Aorta (tissue), 5 donors: ENCODE results near the gene GTPBP3. TPM values are rescaled to one million over a fixed set of nuclear protein-coding genes. Genes with fewer than 3 reads are reported as not detected.

Experiments used
- ATAC-seq: fragments of 200-7000 bp; cut with Tn5 transposase; one replicate; pipeline ENCODE4 v1.9.1; 2022; ENCODE audit warnings: moderate library complexity; ENCODE audit not compliant: low FRiP score
- DNase-seq, 2 donors: peaks; one replicate each; pipeline ENCODE4 v3.0.0-alpha.2; 2020
- H3K27ac ChIP-seq, 2 donors: one replicate each; pipeline ENCODE4 v1.5.1; 2013; ENCODE audit warnings: low read length in 2 of 2, mild to moderate bottlenecking in 2 of 2, moderate library complexity in 2 of 2, control low read depth in 1 of 2, inconsistent platforms in 1 of 2, low read depth in 1 of 2
- H3K27me3 ChIP-seq, 2 donors: one replicate each; pipeline ENCODE4 v1.6.1; 2013; ENCODE audit warnings: control low read depth in 1 of 2, low read length in 1 of 2, mild to moderate bottlenecking in 1 of 2, moderate library complexity in 1 of 2; ENCODE audit not compliant: insufficient read depth in 2 of 2, control insufficient read depth in 1 of 2
- H3K36me3 ChIP-seq, 2 donors: one replicate each; pipeline ENCODE4 v1.6.1; 2013; ENCODE audit warnings: control low read depth in 1 of 2, low read length in 1 of 2, mild to moderate bottlenecking in 1 of 2; ENCODE audit not compliant: insufficient read depth in 2 of 2, control insufficient read depth in 1 of 2
- H3K4me1 ChIP-seq, 2 donors: one replicate each; pipeline ENCODE4 v1.6.1; 2013; ENCODE audit warnings: low read length in 2 of 2, control low read depth in 1 of 2, mild to moderate bottlenecking in 1 of 2, moderate library complexity in 1 of 2; ENCODE audit not compliant: insufficient read depth in 2 of 2, control insufficient read depth in 1 of 2
- H3K4me3 ChIP-seq, 2 donors: one replicate each; pipeline ENCODE4 v1.5.1; 2013; ENCODE audit warnings: low read length in 2 of 2, control low read depth in 1 of 2, mild to moderate bottlenecking in 1 of 2
- H3K9me3 ChIP-seq: one replicate; pipeline ENCODE4 v1.6.1; 2013; ENCODE audit warnings: mild to moderate bottlenecking, low read length; ENCODE audit not compliant: control insufficient read depth
- WGBS, 2 donors: extraction: QIAGEN DNeasy Blood & Tissue Kit; methylation state at CpG; one replicate each; pipeline ENCODE4 v1.1.7; 2013; 5-methylcytosine and 5-hydroxymethylcytosine counted together
- intact Hi-C, 2 donors: fragments of 100-400 bp; cut with DNase I; formaldehyde crosslinking; loops; one replicate each; pipeline versions ENCODE4 v1.14.2 to v1.15.0; 2022
- polyA plus RNA-seq, 2 donors: library from polyadenylated mRNA; stranded (reverse); fragments of 200-250 nt; gene quantifications; one replicate each; pipeline ENCODE4 v1.2.3, GENCODE V29; 2013
- total RNA-seq, 2 donors: library from RNA; stranded (reverse); fragmentation: NEBNext Ultra II Directional; extraction: Animal tissue kit (Norgen Biotek cat#: 25700); gene quantifications; one replicate each; pipeline ENCODE4 v1.2.1, GENCODE V29; 2021
- donor health status: healthy with polysubstance abuse.
- donor health status: Bipolar disorder and iron deficiency.
- donor health status: DM: no; HTN: no; CAD: no.
- donor health status: DM: no; HTN: no; CAD: no.
- donor health status: DM: yes; HTN: yes; CAD: no.

The GTPBP3 gene
- total and polyA plus RNA-seq, 4 donors, result 3.4 to 32.2 (median 22.2) TPM

- ATAC-seq (peak; percentile 77), DNase-seq (peak; percentile 84 to 92)
- Histone ChIP-seq H3K36me3 (no peaks in the 10 kb centered on the region), H3K27ac (no peak overlapping the region), H3K4me3 (no peak overlapping the region), H3K9me3 (no peaks in the 10 kb centered on the region), H3K4me1 (no peaks in the 10 kb centered on the region), H3K27me3 (no peaks in the 10 kb centered on the region)
- intact Hi-C loops, result loop anchor here (1.0 to 10.0 kb wide), 3 partner anchors 40 to 311 kb away; partner anchors contain the start of genes HAUS8 (in 1 of the 2) and MYO9B (in 1 of the 2)
- 30 to 34% methylated on average over 20 of the region's 20 CpGs for WGBS, 2 donors
These were observed 48.7 kb downstream of the GTPBP3 start for GRCh38 chr19:17385878-17386611.

- 54 to 61% methylated on average over 1 of the region's 1 CpG for WGBS, 2 donors
- H3K27me3 ChIP-seq, result no peaks in the 10 kb centered on the region
- ATAC-seq (no peak), DNase-seq (no peak)
- H3K4me1 ChIP-seq, result no peaks in the 10 kb centered on the region
- no peak overlapping the region for H3K27ac ChIP-seq
- no peaks in the 10 kb centered on the region for H3K9me3 ChIP-seq
- no peaks in the 10 kb centered on the region for H3K36me3 ChIP-seq
- intact Hi-C loops, result loop anchor here in 1 of 2 donors (10.0 kb wide), 1 partner anchor 314 kb away; the partner anchor contains the start of genes HAUS8 and MYO9B
- no peak overlapping the region for H3K4me3 ChIP-seq
These were observed 51.9 kb downstream of the GTPBP3 start for GRCh38 chr19:17389288-17389687.

DNA sequence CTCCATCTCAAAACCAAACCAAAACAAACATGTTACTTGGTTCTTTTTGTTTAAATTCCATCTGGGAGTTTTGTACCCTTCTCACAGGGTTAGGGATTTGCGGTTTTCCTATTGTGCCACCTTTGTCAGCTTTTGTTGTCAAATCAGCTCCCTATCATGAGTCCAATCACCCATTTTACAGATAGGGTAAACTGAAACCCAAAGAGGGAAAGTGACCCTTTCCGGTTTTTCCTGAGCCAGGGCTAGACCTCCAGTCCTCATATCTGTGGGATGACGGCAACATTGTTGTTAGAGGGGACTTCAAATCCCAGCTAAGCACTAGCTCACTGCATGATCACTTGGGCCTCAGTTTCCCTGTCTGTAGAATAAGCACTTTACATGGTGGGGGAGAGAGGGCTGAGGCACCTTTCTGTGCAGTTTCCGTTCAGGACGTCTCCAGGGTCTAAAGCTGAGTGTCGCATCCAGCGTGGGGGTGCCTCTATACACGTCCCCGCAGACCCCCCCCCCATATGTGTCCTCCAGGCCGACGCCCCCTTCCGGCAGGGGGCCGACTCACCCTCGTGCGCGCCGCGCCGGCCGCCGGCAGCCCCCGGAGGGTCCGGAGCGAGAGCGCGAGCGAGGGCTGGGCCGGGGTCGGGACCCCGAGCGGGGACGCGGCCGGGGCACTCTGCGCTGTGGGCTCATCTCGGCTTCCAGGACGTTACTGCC lies 52.8 kb downstream of the GTPBP3 start:
- Histone ChIP-seq H3K27me3 (no peaks in the 10 kb centered on the region), H3K4me1 (no peaks in the 10 kb centered on the region), H3K4me3 (peak overlapping the region; percentile 27 to 58), H3K27ac (no peak overlapping the region), H3K9me3 (no peaks in the 10 kb centered on the region), H3K36me3 (no peaks in the 10 kb centered on the region)
- ATAC-seq, result no peak
- WGBS, 2 donors, result 8 to 14% methylated on average over 20 to 37 of the region's 37 CpGs
- no peak for DNase-seq
- intact Hi-C loops, result loop anchor here in 1 of 2 donors (5.0 to 10.0 kb wide), 2 partner anchors 88 to 315 kb away; partner anchors contain the start of genes ABHD8, HAUS8 and MYO9B

- no peaks in the 10 kb centered on the region for H3K4me1 ChIP-seq
- 0% methylated on average over 45 to 50 of the region's 50 CpGs for WGBS, 2 donors
- no peaks in the 10 kb centered on the region for H3K27me3 ChIP-seq
- intact Hi-C loops, result loop anchor here in 1 of 2 donors (5.0 kb wide), 1 partner anchor 89 kb away; the partner anchor contains the start of gene ABHD8
- DNase-seq (peak; percentile 96 to 98), ATAC-seq (peak; percentile 97)
- H3K9me3 ChIP-seq, result no peaks in the 10 kb centered on the region
- H3K4me3 ChIP-seq, result peak overlapping the region; percentile 27 to 58
- no peaks in the 10 kb centered on the region for H3K36me3 ChIP-seq
- no peak overlapping the region for H3K27ac ChIP-seq
These were observed 53.5 kb downstream of the GTPBP3 start for GRCh38 chr19:17390665-17391370.

- ATAC-seq (no peak), DNase-seq (peak in 1 of 2 donors; percentile 56)
- 16 to 19% methylated on average over 26 of the region's 26 CpGs for WGBS, 2 donors
- Histone ChIP-seq H3K36me3 (no peaks in the 10 kb centered on the region), H3K9me3 (no peaks in the 10 kb centered on the region), H3K4me3 (no peak overlapping the region), H3K27ac (no peak overlapping the region), H3K4me1 (no peaks in the 10 kb centered on the region), H3K27me3 (no peaks in the 10 kb centered on the region)
- intact Hi-C loops, result loop anchor here in 1 of 2 donors (5.0 kb wide), 1 partner anchor 89 kb away; the partner anchor contains the start of gene ABHD8
These were observed 54.2 kb downstream of the GTPBP3 start for GRCh38 chr19:17391371-17392151.

Other genes starting within 250 kb of the GTPBP3 start
- gene USE1, start 122.2 kb upstream of the GTPBP3 start, total RNA-seq, result 10 to 100 TPM; 18.7 to 24.0 TPM
- 10 to 100 TPM; 47.3 to 75.2 TPM for gene USE1, start 122.2 kb upstream of the GTPBP3 start, polyA plus RNA-seq
- 10 to 100 TPM; 10.2 to 23.0 TPM for gene OCEL1, start 111.3 kb upstream of the GTPBP3 start, total RNA-seq
- 10 to 100 TPM; 26.1 to 26.2 TPM for gene OCEL1, start 111.3 kb upstream of the GTPBP3 start, polyA plus RNA-seq
- gene NR2F6, start 91.6 kb upstream of the GTPBP3 start, total RNA-seq, result 10 to 100 TPM; 23.1 to 27.7 TPM
- 10 to 100 TPM; 10.4 to 19.9 TPM for gene NR2F6, start 91.6 kb upstream of the GTPBP3 start, polyA plus RNA-seq
- gene USHBP1, start 72.8 kb upstream of the GTPBP3 start, total RNA-seq, result 10 to 100 TPM in 1 of 2 donors, 1 to 10 TPM in 1; 4.6 to 12.8 TPM
- under 1 TPM; 0.13 to 0.61 TPM for gene USHBP1, start 72.8 kb upstream of the GTPBP3 start, polyA plus RNA-seq
- gene BABAM1, start 70.1 kb upstream of the GTPBP3 start, total RNA-seq, result 10 to 100 TPM; 55.8 to 63.2 TPM
- 100 to 1,000 TPM in 1 of 2 donors, 10 to 100 TPM in 1; 83.6 to 102 TPM for gene BABAM1, start 70.1 kb upstream of the GTPBP3 start, polyA plus RNA-seq
- gene ANKLE1, start 55.7 kb upstream of the GTPBP3 start, total RNA-seq, result 1 to 10 TPM in 1 of 2 donors, under 1 TPM in 1; 0.71 to 1.0 TPM
- under 1 TPM in 1 of 2 donors, not detected in 1; 0.95 TPM for gene ANKLE1, start 55.7 kb upstream of the GTPBP3 start, polyA plus RNA-seq
- gene ABHD8, start 34.1 kb upstream of the GTPBP3 start, total RNA-seq, result 10 to 100 TPM in 1 of 2 donors, 1 to 10 TPM in 1; 9.8 to 10.8 TPM
- gene ABHD8, start 34.1 kb upstream of the GTPBP3 start, polyA plus RNA-seq, result 10 to 100 TPM; 10.8 to 11.6 TPM
- gene MRPL34, start 31.7 kb upstream of the GTPBP3 start, total RNA-seq, result 10 to 100 TPM; 41.9 to 53.9 TPM
- gene MRPL34, start 31.7 kb upstream of the GTPBP3 start, polyA plus RNA-seq, result 100 to 1,000 TPM; 134 to 177 TPM
- 10 to 100 TPM; 21.4 to 33.2 TPM for gene DDA1, start 28.0 kb upstream of the GTPBP3 start, total RNA-seq
- 10 to 100 TPM; 24.2 to 71.0 TPM for gene DDA1, start 28.0 kb upstream of the GTPBP3 start, polyA plus RNA-seq
- 10 to 100 TPM; 10.9 to 17.4 TPM for gene ANO8, start 2.7 kb upstream of the GTPBP3 start, total RNA-seq
- gene ANO8, start 2.7 kb upstream of the GTPBP3 start, polyA plus RNA-seq, result 10 to 100 TPM in 1 of 2 donors, 1 to 10 TPM in 1; 1.3 to 19.4 TPM
- gene PLVAP, start 39.8 kb downstream of the GTPBP3 start, total RNA-seq, result 100 to 1,000 TPM; 368 to 411 TPM
- 10 to 100 TPM in 1 of 2 donors, 1 to 10 TPM in 1; 4.0 to 21.8 TPM for gene PLVAP, start 39.8 kb downstream of the GTPBP3 start, polyA plus RNA-seq
- gene CCDC194, start 56.6 kb downstream of the GTPBP3 start, total RNA-seq, result 1 to 10 TPM in 1 of 2 donors, under 1 TPM in 1; 0.71 to 1.7 TPM
- not detected for gene CCDC194, start 56.6 kb downstream of the GTPBP3 start, polyA plus RNA-seq
- gene BST2, start 68.1 kb downstream of the GTPBP3 start, total RNA-seq, result 100 to 1,000 TPM in 1 of 2 donors, 10 to 100 TPM in 1; 72.0 to 116 TPM
- 100 to 1,000 TPM; 114 to 171 TPM for gene BST2, start 68.1 kb downstream of the GTPBP3 start, polyA plus RNA-seq
- 10 to 100 TPM; 28.5 to 48.0 TPM for gene MVB12A, start 82.5 kb downstream of the GTPBP3 start, total RNA-seq
- gene MVB12A, start 82.5 kb downstream of the GTPBP3 start, polyA plus RNA-seq, result 10 to 100 TPM; 50.7 to 68.6 TPM
- gene TMEM221, start 111.1 kb downstream of the GTPBP3 start, total RNA-seq, result under 1 TPM in 1 of 2 donors, not detected in 1; 0.30 TPM
- under 1 TPM in 1 of 2 donors, not detected in 1; 0.38 TPM for gene TMEM221, start 111.1 kb downstream of the GTPBP3 start, polyA plus RNA-seq
- not detected for gene NXNL1, start 123.4 kb downstream of the GTPBP3 start, total RNA-seq
- gene NXNL1, start 123.4 kb downstream of the GTPBP3 start, polyA plus RNA-seq, result not detected
- gene SLC27A1, start 133.0 kb downstream of the GTPBP3 start, total RNA-seq, result 10 to 100 TPM; 12.0 to 22.2 TPM
- gene SLC27A1, start 133.0 kb downstream of the GTPBP3 start, polyA plus RNA-seq, result 10 to 100 TPM in 1 of 2 donors, 1 to 10 TPM in 1; 6.8 to 37.8 TPM
- gene PGLS, start 174.1 kb downstream of the GTPBP3 start, total RNA-seq, result 10 to 100 TPM; 38.0 to 50.6 TPM
- 10 to 100 TPM; 31.7 to 90.6 TPM for gene PGLS, start 174.1 kb downstream of the GTPBP3 start, polyA plus RNA-seq
- gene COLGALT1, start 218.1 kb downstream of the GTPBP3 start, total RNA-seq, result 10 to 100 TPM; 67.1 to 91.2 TPM
- 10 to 100 TPM; 26.3 to 45.6 TPM for gene COLGALT1, start 218.1 kb downstream of the GTPBP3 start, polyA plus RNA-seq